Mesendoderm (in vitro differentiated cells): ENCODE data around the gene KRTAP9-3. TPM values are rescaled to one million over a fixed set of nuclear protein-coding genes. Genes with fewer than 3 reads are reported as not detected.

Source experiments
- DNase-seq: peaks from one replicate; pipeline ENCODE4 v3.0.0; 2013
- H2AK5ac ChIP-seq: 2 replicates; pipeline ENCODE4 v1.6.1; 2013; ENCODE audit warnings: low read length, inconsistent platforms
- H2BK120ac ChIP-seq: 2 replicates; pipeline ENCODE4 v1.6.1; 2013; ENCODE audit warnings: low read depth, mild to moderate bottlenecking, low read length, moderate library complexity, mixed read lengths
- H2BK15ac ChIP-seq: replicated peaks from 2 replicates; pipeline ENCODE4 v1.6.1; 2013; ENCODE audit warnings: low read depth, mild to moderate bottlenecking, moderate library complexity
- H2BK5ac ChIP-seq: 2 replicates; pipeline ENCODE4 v1.6.1; 2013; ENCODE audit warnings: low read length, inconsistent platforms
- H3K18ac ChIP-seq: 2 replicates; pipeline ENCODE4 v1.6.1; 2013; ENCODE audit warnings: mild to moderate bottlenecking, low read length, mixed read lengths
- H3K23ac ChIP-seq: one replicate; pipeline ENCODE4 v1.6.1; 2013; ENCODE audit warnings: low read length
- H3K27ac ChIP-seq: 2 replicates; pipeline ENCODE4 v1.5.1; 2013; ENCODE audit warnings: low read depth, mild to moderate bottlenecking, inconsistent platforms, low read length, moderate library complexity
- H3K27me3 ChIP-seq: 2 replicates; pipeline ENCODE4 v1.6.1; 2013; ENCODE audit warnings: low read length, control low read depth, mild to moderate bottlenecking, inconsistent platforms; ENCODE audit not compliant: insufficient read depth, poor library complexity
- H3K36me3 ChIP-seq: 2 replicates; pipeline ENCODE4 v1.6.1; 2013; ENCODE audit warnings: low read length, inconsistent platforms; ENCODE audit not compliant: control insufficient read depth, insufficient read depth
- H3K4ac ChIP-seq: one replicate; pipeline ENCODE4 v1.6.1; 2013; ENCODE audit warnings: low read depth, mild to moderate bottlenecking, low read length, moderate library complexity
- H3K4me1 ChIP-seq: 2 replicates; pipeline ENCODE4 v1.6.1; 2013; ENCODE audit warnings: low read depth, low read length, inconsistent platforms; ENCODE audit not compliant: control insufficient read depth
- H3K4me2 ChIP-seq: 2 replicates; pipeline ENCODE4 v1.6.1; 2013; ENCODE audit warnings: low read length
- H3K4me3 ChIP-seq: 2 replicates; pipeline ENCODE4 v1.5.1; 2013; ENCODE audit warnings: mild to moderate bottlenecking, low read length
- H3K56ac ChIP-seq: one replicate; pipeline ENCODE4 v1.6.1; 2013; ENCODE audit warnings: low read length
- H3K79me1 ChIP-seq: 2 replicates; pipeline ENCODE4 v1.6.1; 2013; ENCODE audit warnings: low read length, inconsistent platforms
- H3K79me2 ChIP-seq: 2 replicates; pipeline ENCODE4 v1.6.1; 2013; ENCODE audit warnings: mild to moderate bottlenecking, low read length; ENCODE audit not compliant: control insufficient read depth, insufficient read depth
- H3K9ac ChIP-seq: 2 replicates; pipeline ENCODE4 v1.6.1; 2013; ENCODE audit warnings: low read length, inconsistent platforms
- H4K5ac ChIP-seq: one replicate; pipeline ENCODE4 v1.6.1; 2013; ENCODE audit warnings: low read length
- H4K8ac ChIP-seq: one replicate; pipeline ENCODE4 v1.6.1; 2013; ENCODE audit warnings: low read depth, mild to moderate bottlenecking, control low read depth, low read length, moderate library complexity
- WGBS: extraction: QIAGEN DNeasy Blood & Tissue Kit; methylation state at CpG from one replicate; pipeline ENCODE4 v1.1.7; 2013; ENCODE audit warnings: low lambda C conversion rate, missing lambda C conversion rate; ENCODE audit not compliant: insufficient coverage; ENCODE audit errors: extremely low coverage; 5-methylcytosine and 5-hydroxymethylcytosine counted together
- small RNA-seq: library from polyadenylated mRNA; stranded (forward); fragments of <200 nt; extraction: miRNeasy Mini kit (QIAGEN cat#:217004); gene quantifications from one replicate; pipeline ENCODE3, GENCODE V24; 2013; ENCODE audit not compliant: insufficient read depth

Gene KRTAP9-3

DNA sequence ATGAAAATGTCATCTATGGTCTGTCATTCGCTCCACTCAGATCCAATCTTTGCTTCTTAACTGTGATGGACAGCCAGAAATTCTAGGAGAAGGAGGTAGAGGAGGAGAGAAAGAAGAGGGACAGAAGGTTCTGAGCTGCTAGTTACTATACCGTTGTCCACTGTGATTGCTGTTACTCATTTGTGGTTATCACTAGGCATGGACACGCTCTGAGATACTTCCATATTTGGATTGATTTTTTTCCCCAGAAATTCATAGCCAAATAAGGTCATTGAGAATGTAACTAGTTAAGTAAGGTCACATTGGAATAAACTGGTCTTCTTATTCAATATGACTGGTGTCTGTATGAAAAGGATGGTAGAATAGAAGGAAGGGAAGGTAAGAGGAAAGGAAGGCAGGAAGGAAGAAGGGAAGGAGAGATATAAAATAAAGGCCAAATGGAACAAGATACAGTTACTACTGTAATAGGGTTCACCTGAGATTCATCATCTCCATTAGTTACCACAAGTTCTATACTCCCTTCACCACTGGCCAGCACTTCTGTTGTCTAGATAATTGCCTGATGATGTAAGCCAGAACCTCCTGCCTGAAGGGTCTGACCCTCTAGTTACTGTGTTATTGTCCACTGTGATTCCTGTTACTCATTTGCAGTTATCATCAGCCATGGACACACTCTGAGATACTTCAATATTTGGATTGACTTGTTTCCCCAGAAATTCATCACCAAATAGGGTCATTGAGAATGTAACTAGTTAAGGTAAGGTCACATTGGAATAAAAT, 46.1 kb downstream of the KRTAP9-3 start:
- no CpG with 5 or more reads among the region's 3 CpGs for WGBS
- DNase-seq = no peak
- Histone ChIP-seq H3K18ac (no peak overlapping the region), H3K56ac (no peak overlapping the region), H3K23ac (no peak overlapping the region), H3K9ac (no peak overlapping the region), H2AK5ac (no peak overlapping the region), H2BK15ac (no peak overlapping the region), H2BK5ac (no peak overlapping the region), H3K27me3 (no peaks in the 10 kb centered on the region), H3K4ac (no peak overlapping the region), H3K4me3 (no peak overlapping the region), H2BK120ac (no peak overlapping the region), H3K79me1 (no peaks in the 10 kb centered on the region), H3K79me2 (no peaks in the 10 kb centered on the region), H4K8ac (no peak overlapping the region), H4K5ac (no peak overlapping the region), H3K4me2 (no peak overlapping the region), H3K36me3 (no peaks in the 10 kb centered on the region), H3K27ac (no peak overlapping the region), H3K4me1 (no peaks in the 10 kb centered on the region)

Small RNA genes within 50 kb of the gene (small RNA-seq; reads per million reads assigned to genes)
- gene KRTAP4-17P (not detected), gene KRTAP9-10P (not detected)
